GM23338 (cell line): Measurements from ENCODE around the gene EEF2K.

Source experiments
- EZH2 ChIP-seq: fragments of 200-600 bp; sonication (generic); IDR thresholded peaks from one replicate; pipeline ENCODE4 v1.8.0; 2017; ENCODE audit warnings: antibody characterized with exemption, mild to moderate bottlenecking, low read depth; ENCODE audit not compliant: unreplicated experiment
- EZH2phosphoT487 ChIP-seq: fragments of 200-600 bp; sonication (generic); IDR thresholded peaks from one replicate; pipeline ENCODE4 v1.8.1; 2018; ENCODE audit warnings: antibody characterized with exemption; ENCODE audit not compliant: unreplicated experiment
- TF ChIP-seq, protein P1 (sequence below), 2 experiments: fragments of 200-600 bp in 1 of 2; sonication (generic) in 1 of 2; conservative IDR thresholded peaks; 2 replicates each; pipeline versions ENCODE4 v1.5.1 to v1.6.1; 2016 to 2017; ENCODE audit warnings: antibody characterized with exemption in 2 of 2, low read depth in 2 of 2, mild to moderate bottlenecking in 2 of 2, moderate library complexity in 1 of 2

DNA sequence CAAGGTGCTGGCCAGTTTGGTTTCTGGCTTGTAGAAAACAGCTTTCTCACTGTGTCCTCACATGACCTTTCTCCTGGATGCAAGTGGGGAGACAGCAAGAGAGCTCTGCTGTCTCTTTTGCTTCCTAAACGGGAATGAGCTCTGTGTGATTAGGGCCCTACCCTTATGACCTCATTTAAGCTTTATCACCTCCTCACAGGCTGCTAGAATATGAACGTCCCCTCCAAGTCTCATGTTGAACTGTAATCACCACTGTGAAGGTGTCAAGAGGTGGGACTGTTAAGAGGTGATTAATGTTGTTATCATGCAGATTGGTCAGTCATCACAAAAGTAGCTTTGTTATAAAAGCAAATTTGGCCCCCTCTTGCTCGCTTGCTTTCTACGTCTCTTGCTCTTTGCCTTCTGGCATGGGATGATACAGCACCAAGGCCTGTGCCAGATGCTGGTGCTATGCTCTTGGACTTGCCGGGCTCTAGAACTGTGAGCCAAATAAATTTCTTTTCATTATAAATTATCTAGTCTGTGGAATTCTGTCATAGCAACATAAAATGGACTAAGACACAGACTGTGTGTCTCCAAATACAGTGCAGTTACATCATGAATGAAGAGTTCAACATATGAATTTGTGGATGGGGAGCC, 76.3 kb downstream of the EEF2K start:
- TF ChIP-seq EZH2 (no peak), EZH2phosphoT487 (no peak)
- TF ChIP-seq, protein P1, sequence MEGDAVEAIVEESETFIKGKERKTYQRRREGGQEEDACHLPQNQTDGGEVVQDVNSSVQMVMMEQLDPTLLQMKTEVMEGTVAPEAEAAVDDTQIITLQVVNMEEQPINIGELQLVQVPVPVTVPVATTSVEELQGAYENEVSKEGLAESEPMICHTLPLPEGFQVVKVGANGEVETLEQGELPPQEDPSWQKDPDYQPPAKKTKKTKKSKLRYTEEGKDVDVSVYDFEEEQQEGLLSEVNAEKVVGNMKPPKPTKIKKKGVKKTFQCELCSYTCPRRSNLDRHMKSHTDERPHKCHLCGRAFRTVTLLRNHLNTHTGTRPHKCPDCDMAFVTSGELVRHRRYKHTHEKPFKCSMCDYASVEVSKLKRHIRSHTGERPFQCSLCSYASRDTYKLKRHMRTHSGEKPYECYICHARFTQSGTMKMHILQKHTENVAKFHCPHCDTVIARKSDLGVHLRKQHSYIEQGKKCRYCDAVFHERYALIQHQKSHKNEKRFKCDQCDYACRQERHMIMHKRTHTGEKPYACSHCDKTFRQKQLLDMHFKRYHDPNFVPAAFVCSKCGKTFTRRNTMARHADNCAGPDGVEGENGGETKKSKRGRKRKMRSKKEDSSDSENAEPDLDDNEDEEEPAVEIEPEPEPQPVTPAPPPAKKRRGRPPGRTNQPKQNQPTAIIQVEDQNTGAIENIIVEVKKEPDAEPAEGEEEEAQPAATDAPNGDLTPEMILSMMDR (conservative IDR thresholded peaks at IDR 0.05; ENCODE audit: low read depth in 2 of 2) = no peak
